Stimulated activated CD8-positive, alpha-beta memory T cell treated with anti-CD3 and anti-CD28 coated beads, Interleukin-7, amount 100 ng/mL, for 4 hours (primary cell): ENCODE data around the gene PKD2.

Experiments used
- DNase-seq, 2 donors: peaks; one replicate each; pipeline ENCODE4 v3.0.0-alpha.2; 2020; ENCODE audit warnings: low read depth in 2 of 2

Gene PKD2

GRCh38 chr4:88027611-88028608 lies 20.5 kb downstream of the PKD2 start:
- DNase-seq = no peak

GRCh38 chr4:88028946-88029345 lies 21.5 kb downstream of the PKD2 start:
- no peak for DNase-seq

- no peak for DNase-seq
Observed at GRCh38 chr4:88029556-88029955, 22.1 kb downstream of the PKD2 start.

- DNase-seq = no peak
Observed at GRCh38 chr4:88030565-88031310, 23.3 kb downstream of the PKD2 start.

- DNase-seq = peak in 1 of 2 donors; percentile 5
Observed at GRCh38 chr4:88033309-88033708, 25.9 kb downstream of the PKD2 start.

- DNase-seq = no peak
Observed at GRCh38 chr4:88035292-88035691, 27.9 kb downstream of the PKD2 start.

- no peak for DNase-seq
Observed at GRCh38 chr4:88037447-88037846, 30.0 kb downstream of the PKD2 start.

GRCh38 chr4:88037936-88038335 lies 30.5 kb downstream of the PKD2 start:
- no peak for DNase-seq

GRCh38 chr4:88040707-88041106 lies 33.3 kb downstream of the PKD2 start:
- DNase-seq = no peak

- DNase-seq = no peak
Observed at GRCh38 chr4:88041626-88042025, 34.2 kb downstream of the PKD2 start.

GRCh38 chr4:88043001-88043400 lies 35.6 kb downstream of the PKD2 start:
- DNase-seq = no peak

GRCh38 chr4:88043586-88044340 lies 36.3 kb downstream of the PKD2 start:
- DNase-seq = no peak

GRCh38 chr4:88045021-88045420 lies 37.6 kb downstream of the PKD2 start:
- DNase-seq = no peak

GRCh38 chr4:88054229-88054628 lies 46.8 kb downstream of the PKD2 start:
- no peak for DNase-seq

GRCh38 chr4:88054901-88055300 lies 47.5 kb downstream of the PKD2 start:
- no peak for DNase-seq

- DNase-seq = no peak
Observed at GRCh38 chr4:88058295-88058694, 50.9 kb downstream of the PKD2 start.

GRCh38 chr4:88059766-88060165 lies 52.3 kb downstream of the PKD2 start:
- no peak for DNase-seq

GRCh38 chr4:88060431-88060830 lies 53.0 kb downstream of the PKD2 start:
- no peak for DNase-seq

- DNase-seq = no peak
Observed at GRCh38 chr4:88062311-88062710, 54.9 kb downstream of the PKD2 start.

GRCh38 chr4:88062843-88063242 lies 55.4 kb downstream of the PKD2 start:
- DNase-seq = no peak

- DNase-seq = no peak
Observed at GRCh38 chr4:88063634-88064296, 56.3 kb downstream of the PKD2 start.

GRCh38 chr4:88064410-88064809 lies 57.0 kb downstream of the PKD2 start:
- no peak for DNase-seq
